ENCODE data around the gene ATP5MC2.
"Not testable (repeated sequence)": the region's sequence is repeated elsewhere in the genome, so short reads cannot be mapped to it uniquely, and the experiment has no call there.

ATP5MC2 gene

DNA sequence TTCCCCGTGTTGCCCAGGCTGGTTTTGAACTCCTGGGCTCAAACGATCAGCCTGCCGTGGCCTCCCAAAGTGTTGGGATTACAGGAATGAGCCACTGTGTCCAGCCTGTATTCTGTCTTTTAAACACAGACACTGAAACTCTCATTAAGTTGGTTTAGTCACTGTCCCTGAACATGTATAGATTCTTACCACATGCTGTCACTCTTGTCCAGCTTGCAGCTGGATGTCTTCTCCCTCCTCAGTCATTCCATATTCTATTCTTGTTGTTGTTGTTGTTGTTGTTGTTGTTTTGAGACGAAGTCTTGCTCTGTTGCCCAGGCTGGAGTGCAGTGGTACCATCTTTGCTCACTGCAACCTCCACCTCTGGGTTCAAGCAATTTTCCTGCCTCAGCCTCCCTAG lies 12.3 kb upstream of the ATP5MC2 start:
- DNase-seq: no peak

DNA sequence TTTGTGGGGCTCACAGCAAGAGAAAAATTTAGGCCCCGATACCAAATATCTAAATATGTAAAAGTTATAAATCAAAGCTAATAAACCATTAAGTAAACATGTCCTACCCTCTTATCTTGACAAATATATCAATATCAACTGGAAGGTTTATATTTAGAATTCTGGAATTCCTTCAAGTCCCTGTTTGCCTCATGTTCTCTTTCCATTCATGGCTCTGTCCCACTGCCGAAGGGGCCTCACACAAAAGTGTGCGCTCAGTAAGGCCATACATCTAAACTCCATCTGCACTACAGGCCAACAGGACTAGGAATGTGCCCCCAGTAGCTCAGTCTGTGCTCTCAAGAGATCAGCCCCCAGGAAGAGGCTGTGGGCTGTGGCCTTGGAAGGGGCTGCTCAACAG lies 10.6 kb upstream of the ATP5MC2 start:
- DNase-seq: no peak

- no peak for DNase-seq
Measured at GRCh38 chr12:53684654-53685220, 8.9 kb upstream of the ATP5MC2 start.

- no peak for DNase-seq
Measured at GRCh38 chr12:53683983-53684382, 8.1 kb upstream of the ATP5MC2 start.

- no peak for DNase-seq
Measured at GRCh38 chr12:53683494-53683893, 7.6 kb upstream of the ATP5MC2 start.

- DNase-seq: not testable (repeated sequence)
Measured at GRCh38 chr12:53680061-53680460, 4.2 kb upstream of the ATP5MC2 start.

DNA sequence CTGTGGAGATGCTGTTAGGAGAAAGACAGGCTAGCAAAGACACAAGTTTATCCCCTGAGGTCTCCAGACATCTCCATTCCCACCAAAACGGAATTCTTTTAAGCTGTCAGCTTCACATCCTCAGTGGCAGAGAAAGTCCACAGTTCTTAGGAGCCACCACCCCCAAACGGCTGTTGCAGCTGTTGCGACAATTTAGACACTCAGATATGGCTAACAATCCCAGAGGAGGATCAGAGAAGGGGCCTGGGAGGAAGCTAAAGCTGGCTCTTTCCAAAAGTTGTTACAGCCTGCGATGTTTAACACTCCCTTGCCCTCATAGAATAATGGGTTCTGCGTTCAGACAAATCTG lies 1.9 kb upstream of the ATP5MC2 start:
- no peak for DNase-seq

- DNase-seq: no peak
Measured at GRCh38 chr12:53677016-53677799, 1.3 kb upstream of the ATP5MC2 start.

DNA sequence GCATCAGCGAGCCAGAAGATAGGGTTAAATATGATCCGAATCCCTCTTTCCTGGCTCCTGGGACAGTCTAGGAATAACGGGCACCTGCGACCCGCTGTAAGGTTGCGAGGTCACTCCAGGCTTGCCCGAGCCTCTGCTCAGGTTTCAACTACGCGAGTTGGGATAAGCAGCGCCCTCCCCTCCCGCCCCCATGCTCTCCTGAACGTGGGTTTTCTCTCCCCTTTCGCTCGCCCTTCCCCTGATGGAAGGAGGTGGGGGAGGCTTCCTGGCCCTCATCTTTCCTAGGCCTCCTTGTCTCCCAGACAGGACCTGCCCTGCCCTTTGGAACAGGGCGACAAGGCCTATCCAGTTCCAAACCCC lies 753 bp upstream of the ATP5MC2 start:
- no peak for DNase-seq

DNA sequence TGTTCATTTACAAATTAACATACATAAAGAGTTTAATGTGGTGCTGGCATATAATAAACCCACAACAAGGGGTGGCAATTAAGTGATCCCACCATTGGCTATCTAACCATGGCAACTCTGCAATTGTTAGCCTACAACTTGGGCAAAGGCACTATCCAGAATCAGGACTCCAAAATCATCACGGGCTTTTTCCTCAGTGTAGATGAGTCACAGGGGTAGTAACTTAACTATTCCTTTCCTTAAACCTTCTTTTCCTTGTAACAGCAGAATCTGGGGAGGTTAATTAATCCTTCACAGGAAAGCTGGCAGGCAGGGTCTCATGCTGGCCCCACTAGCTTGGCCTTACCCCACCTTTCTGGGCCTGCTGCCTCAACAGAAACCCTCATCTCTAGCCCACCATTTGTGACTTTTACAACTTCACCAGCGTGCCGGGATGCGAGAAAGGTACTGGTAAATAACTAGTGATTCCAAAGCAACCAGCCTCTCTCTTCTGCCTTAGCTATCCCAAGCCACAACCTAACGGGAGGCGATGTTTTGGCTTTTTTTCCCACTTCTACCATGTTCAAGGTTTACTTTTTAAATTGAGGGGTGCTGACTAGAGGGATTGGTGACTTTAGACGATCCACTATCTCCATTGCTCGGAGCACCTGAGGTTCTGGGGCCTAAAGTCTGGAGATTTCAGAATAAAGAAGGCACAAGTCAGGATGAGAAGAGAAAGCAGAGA lies 744 bp downstream of the ATP5MC2 start:
- DNase-seq: no peak

DNA sequence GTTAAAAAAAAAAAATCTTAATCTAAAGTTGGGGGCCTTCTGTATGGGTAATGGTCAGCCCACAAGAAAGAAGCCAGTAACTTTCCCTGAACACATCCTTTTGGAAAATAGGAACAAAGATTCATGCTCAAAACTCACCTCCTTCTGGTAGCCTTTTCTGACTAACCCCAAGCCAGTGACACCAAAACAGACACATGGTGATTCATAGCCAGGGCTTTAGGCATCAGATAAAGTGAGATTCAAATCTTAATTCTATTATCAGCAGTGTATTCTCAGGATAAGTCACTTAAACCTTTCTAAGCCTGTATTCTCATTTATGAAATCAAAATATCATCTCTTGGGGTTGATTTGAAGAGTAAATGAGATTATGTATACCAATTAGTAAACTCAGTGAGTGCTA lies 4.9 kb downstream of the ATP5MC2 start:
- DNase-seq: no peak

GRCh38 chr12:53670308-53670707 lies 5.6 kb downstream of the ATP5MC2 start:
- DNase-seq: no peak

DNA sequence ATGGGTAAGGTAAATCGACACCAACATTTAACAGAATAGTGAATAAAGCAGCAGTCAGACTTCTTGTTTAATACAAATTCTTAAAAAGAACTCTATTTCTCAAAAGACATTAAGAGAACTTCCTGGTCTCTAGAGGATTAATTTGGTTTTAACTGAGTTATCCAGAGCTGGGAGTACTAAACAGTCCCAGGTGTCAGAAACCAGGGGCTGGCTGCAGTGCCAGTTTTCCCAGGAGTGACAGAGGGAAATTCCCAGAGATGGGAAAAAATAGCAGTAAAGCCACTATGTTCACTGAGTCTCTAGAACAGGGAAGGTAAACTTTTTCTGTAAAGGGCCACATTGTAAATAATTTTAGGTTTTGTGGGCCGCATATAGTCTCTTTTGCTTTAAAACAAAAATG lies 8.8 kb downstream of the ATP5MC2 start:
- DNase-seq: no peak

GRCh38 chr12:53664936-53665335 lies 10.9 kb downstream of the ATP5MC2 start:
- no peak for DNase-seq

DNA sequence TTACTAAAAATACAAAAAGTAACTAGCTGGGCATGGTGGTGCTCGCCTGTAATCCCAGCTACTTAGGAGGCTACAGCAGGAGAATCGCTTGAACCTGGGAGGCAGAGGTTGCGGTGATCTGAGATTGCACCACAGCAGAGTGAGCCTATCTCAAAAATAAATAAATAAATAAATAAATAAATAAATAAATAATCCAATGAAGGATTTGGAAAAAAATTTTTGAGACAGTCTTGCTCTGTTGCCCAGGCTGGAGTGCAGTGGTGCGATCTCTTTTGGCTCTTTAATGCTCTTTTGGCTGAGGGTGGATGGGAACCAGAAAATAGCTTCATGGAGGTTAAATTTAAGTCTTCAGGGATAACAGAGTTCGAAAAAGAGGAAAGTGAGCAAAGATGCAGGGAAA lies 11.7 kb downstream of the ATP5MC2 start:
- no peak for DNase-seq

- no peak for DNase-seq
Measured at GRCh38 chr12:53660041-53660440, 15.8 kb downstream of the ATP5MC2 start.

DNA sequence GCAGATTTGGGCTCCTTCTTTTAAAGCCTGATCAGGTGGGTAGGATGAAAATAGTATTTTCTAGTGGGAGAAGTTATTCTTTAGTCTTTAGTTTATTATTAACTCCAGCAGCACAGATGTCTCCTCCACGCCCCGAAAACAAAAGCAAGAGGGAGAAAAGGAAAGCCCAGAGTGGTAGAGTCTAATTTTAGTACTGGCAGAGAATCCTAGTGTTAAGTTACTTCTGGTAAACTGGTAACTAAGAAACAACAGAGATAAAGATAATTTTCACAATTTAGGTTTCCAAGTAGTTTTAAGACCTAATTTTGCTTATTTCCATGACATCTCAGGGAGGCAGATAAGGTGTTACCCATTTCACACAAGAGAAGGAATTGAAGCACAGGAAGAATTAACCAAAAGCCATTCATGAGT lies 16.3 kb downstream of the ATP5MC2 start:
- no peak for DNase-seq

GRCh38 chr12:53659011-53659551 lies 16.8 kb downstream of the ATP5MC2 start:
- DNase-seq: peak; percentile 16

GRCh38 chr12:53657041-53657440 lies 18.8 kb downstream of the ATP5MC2 start:
- no peak for DNase-seq

- no peak for DNase-seq
Measured at GRCh38 chr12:53653595-53653994, 22.3 kb downstream of the ATP5MC2 start.

- no peak for DNase-seq
Measured at GRCh38 chr12:53652366-53652765, 23.5 kb downstream of the ATP5MC2 start.

GRCh38 chr12:53651737-53652136 lies 24.1 kb downstream of the ATP5MC2 start:
- no peak for DNase-seq

GRCh38 chr12:53646300-53646699 lies 29.6 kb downstream of the ATP5MC2 start:
- DNase-seq: not testable (repeated sequence)

- no peak for DNase-seq
Measured at GRCh38 chr12:53645165-53645564, 30.7 kb downstream of the ATP5MC2 start.
